ENCODE data around the gene SLX4. TPM values are rescaled to one million over a fixed set of nuclear protein-coding genes. Genes with fewer than 3 reads are reported as not detected.

The SLX4 gene
- polyA plus RNA-seq, 2 of the 4 experiments (the other 2 are of a cell fraction): 3.0 to 5.0 TPM

DNA sequence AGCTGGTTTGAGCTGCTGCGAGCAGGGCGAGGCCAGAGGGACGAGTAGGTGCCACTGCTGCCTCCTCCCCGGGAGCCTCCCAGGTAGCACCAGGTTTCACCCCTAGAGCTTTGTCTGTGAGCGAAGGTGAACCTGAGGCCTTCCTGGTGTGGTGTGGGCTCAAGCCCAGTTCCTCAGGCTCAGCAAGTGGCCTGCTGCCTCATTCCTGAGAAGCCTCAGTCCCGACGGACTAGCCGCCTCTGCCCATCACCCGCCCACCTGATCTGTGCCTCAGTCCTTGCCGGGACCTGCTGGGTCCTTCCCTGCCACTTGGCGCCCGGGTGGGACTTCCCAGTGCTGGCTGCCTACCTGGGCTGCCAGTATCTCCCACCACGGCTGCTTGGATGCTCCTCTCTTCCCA is 35.9 kb downstream of the SLX4 start:
- no peak; a peak in 3 of 6 replicates for ATAC-seq
- WGBS (ENCODE audit: missing lambda C conversion rate): 75% methylated on average over 11 of the region's 13 CpGs

DNA sequence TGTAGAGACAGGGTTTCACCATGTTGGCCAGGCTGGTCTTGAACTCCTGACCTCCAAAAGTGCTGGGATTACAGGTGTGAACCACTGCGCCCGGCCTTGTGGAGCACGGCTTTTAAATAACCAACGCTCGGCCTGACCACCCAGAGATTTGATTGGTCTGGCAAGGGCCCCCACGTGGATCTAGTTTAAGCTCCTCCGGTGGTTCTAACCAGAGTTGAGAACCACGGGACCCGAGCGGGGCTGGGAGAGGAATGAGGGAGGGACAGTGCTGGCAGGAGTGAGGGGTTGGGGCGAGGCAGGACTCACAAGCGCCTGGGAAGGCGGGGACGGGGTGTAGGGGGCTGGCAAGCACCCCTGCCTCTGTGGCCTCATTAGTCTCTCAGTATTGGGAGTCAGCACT is 37.2 kb downstream of the SLX4 start:
- Histone ChIP-seq H3K9me3 (peaks cover 22% of the 10 kb centered on the region), H3K4me3 (no peak overlapping the region), H3K4me1 (peaks cover 6% of the 10 kb centered on the region), H3K27ac (no peak overlapping the region), H3K4me2 (no peak overlapping the region)
- no peak for DNase-seq (ENCODE audit: low read depth in 1 of 2, low spot score in 1 of 2)
- WGBS (ENCODE audit: missing lambda C conversion rate): 69% methylated on average over 11 of the region's 14 CpGs
- ChIA-PET CTCF (interaction anchor here (1.0 kb wide), 1 partner anchor 10 kb away, joined by 3 read pairs; no protein-coding TSS in a partner anchor), POLR2A (no interaction called here)
- FAIRE-seq: no peak
- no peak for TF ChIP-seq E2F6 (IDR thresholded peaks at IDR 0.05; ENCODE audit: borderline replicate concordance, low read depth)
- no peak for TF ChIP-seq HEYL (CRISPR knock-in tag; IDR thresholded peaks at IDR 0.05)
- no peak for TF ChIP-seq TP53 (CRISPR knock-in tag; IDR thresholded peaks at IDR 0.05)
- no peak for TF ChIP-seq HDAC2 (IDR thresholded peaks at IDR 0.05)
- no peak for TF ChIP-seq CBX2 (IDR thresholded peaks at IDR 0.05; ENCODE audit: borderline replicate concordance, low read depth)
- no peak for TF ChIP-seq NPAS2 (CRISPR knock-in tag; IDR thresholded peaks at IDR 0.05; ENCODE audit: borderline replicate concordance)
- no peak for TF ChIP-seq HOXB13 (CRISPR knock-in tag; IDR thresholded peaks at IDR 0.05; ENCODE audit: low read depth)
- no peak for TF ChIP-seq FOSL2 (IDR thresholded peaks at IDR 0.05)
- no peak for TF ChIP-seq FOSL2 (CRISPR knock-in tag; IDR thresholded peaks at IDR 0.05)
- no peak for TF ChIP-seq GATA3 (IDR thresholded peaks at IDR 0.05; ENCODE audit: borderline replicate concordance)
- no peak for TF ChIP-seq NFE2L2 (conservative IDR thresholded peaks at IDR 0.05; ENCODE audit: low read length)
- TF ChIP-seq HES2 (IDR thresholded peaks at IDR 0.05): no peak
- no peak for TF ChIP-seq HOXA7 (CRISPR knock-in tag; IDR thresholded peaks at IDR 0.05)
- TF ChIP-seq ZFP36 (IDR thresholded peaks at IDR 0.05; ENCODE audit: borderline replicate concordance, partially characterized antibody): no peak
- TF ChIP-seq EHMT2 (IDR thresholded peaks at IDR 0.05; ENCODE audit: low read depth): no peak
- TF ChIP-seq JUN (IDR thresholded peaks at IDR 0.05): no peak
- no peak for TF ChIP-seq RFX5 (IDR thresholded peaks at IDR 0.05)
- no peak for TF ChIP-seq NR3C1 (IDR thresholded peaks at IDR 0.05)
- TF ChIP-seq, protein P1, sequence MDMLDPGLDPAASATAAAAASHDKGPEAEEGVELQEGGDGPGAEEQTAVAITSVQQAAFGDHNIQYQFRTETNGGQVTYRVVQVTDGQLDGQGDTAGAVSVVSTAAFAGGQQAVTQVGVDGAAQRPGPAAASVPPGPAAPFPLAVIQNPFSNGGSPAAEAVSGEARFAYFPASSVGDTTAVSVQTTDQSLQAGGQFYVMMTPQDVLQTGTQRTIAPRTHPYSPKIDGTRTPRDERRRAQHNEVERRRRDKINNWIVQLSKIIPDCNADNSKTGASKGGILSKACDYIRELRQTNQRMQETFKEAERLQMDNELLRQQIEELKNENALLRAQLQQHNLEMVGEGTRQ (IDR thresholded peaks at IDR 0.05): no peak
- no peak for ATAC-seq

More for the DNA sequence above, 35.9 kb downstream of the SLX4 start:
- peaks cover 12% of the 10 kb centered on the region for H3K9me3 ChIP-seq
- DNase-seq (ENCODE audit: low read depth in 1 of 2, low spot score in 1 of 2) (no peak), FAIRE-seq (no peak)
- ChIA-PET POLR2A (interaction anchor here (0.6 kb wide), 1 partner anchor 8 kb away, joined by 3 read pairs; no protein-coding TSS in a partner anchor), CTCF (no interaction called here)
- no peak overlapping the region for H3K4me2 ChIP-seq
- no peak overlapping the region for H3K4me3 ChIP-seq
- no peak overlapping the region for H3K27ac ChIP-seq
- TF ChIP-seq HOXA7 (CRISPR knock-in tag; IDR thresholded peaks at IDR 0.05): no peak
- no peak for TF ChIP-seq FOSB (CRISPR knock-in tag; IDR thresholded peaks at IDR 0.05)
- TF ChIP-seq REST (IDR thresholded peaks at IDR 0.05): no peak
- no peak for TF ChIP-seq RFX5 (IDR thresholded peaks at IDR 0.05)
- no peak for TF ChIP-seq JUN (IDR thresholded peaks at IDR 0.05)
- TF ChIP-seq E2F6 (IDR thresholded peaks at IDR 0.05; ENCODE audit: borderline replicate concordance, low read depth): no peak
- TF ChIP-seq MYC (IDR thresholded peaks at IDR 0.05; ENCODE audit: borderline replicate concordance, low read length): no peak
- TF ChIP-seq BHLHE40 (IDR thresholded peaks at IDR 0.05; ENCODE audit: low read depth, low read length): no peak
- no peak for TF ChIP-seq ESRRA (IDR thresholded peaks at IDR 0.05; ENCODE audit: borderline replicate concordance, low read length)
- no peak for TF ChIP-seq FOXS1 (CRISPR knock-in tag; IDR thresholded peaks at IDR 0.05)
- H3K4me1 ChIP-seq: peaks cover 8% of the 10 kb centered on the region
